GM12878 (cell line): ENCODE results near the gene ITPR2. TPM values are rescaled to one million over a fixed set of nuclear protein-coding genes. Genes with fewer than 3 reads are reported as not detected.

ENCODE experiments used
- ATAC-seq: fragments of 200-7000 bp; cut with Tn5 transposase; 3 replicates; pipeline ENCODE4 v1.9.1; 2020; ENCODE audit warnings: mild to moderate bottlenecking, moderate library complexity
- BruUV-seq: library from RNA; stranded (reverse); fragments of 400-500 nt; replicated peaks from 2 replicates; lab custom pipeline; 2021; lab: Mats Ljungman, UMichigan
- CTCF ChIA-PET: fragments of 300-600 bp; sonication (Branson Sonifier 250); formaldehyde crosslinking; extraction: SDS; loops from one replicate; lab custom pipeline; 2021; ENCODE audit warnings: inconsistent platforms; lab: Yijun Ruan, JAX
- POLR2A ChIA-PET: fragments of 350-600 bp; formaldehyde crosslinking; extraction: SDS; loops from one replicate; lab custom pipeline; 2021; ENCODE audit warnings: inconsistent platforms; lab: Charles Lee
- RAD21 ChIA-PET: fragments of 300-600 bp; sonication (Branson Sonifier 250); formaldehyde crosslinking; loops from one replicate; lab custom pipeline; 2023; ENCODE audit warnings: antibody characterized with exemption; ENCODE audit not compliant: unreplicated experiment; lab: Charles Lee
- SMC1A ChIA-PET: fragments of 300-600 bp; sonication (Branson Sonifier 250); formaldehyde crosslinking; loops from one replicate; lab custom pipeline; 2023; ENCODE audit not compliant: unreplicated experiment, uncharacterized antibody; lab: Charles Lee
- DNase-seq: peaks from one replicate; pipeline ENCODE4 v3.0.0-alpha.2; 2011; ENCODE audit warnings: low read depth, low spot score
- FAIRE-seq: peaks from 3 replicates; lab custom pipeline; 2011; peaks lifted over from hg19 to GRCh38; lab: Jason Lieb, UNC
- H2AFZ ChIP-seq: 2 replicates; pipeline ENCODE4 v1.6.0; 2011; ENCODE audit warnings: low read depth, low read length, control low read depth; ENCODE audit not compliant: control insufficient read depth
- H3K27ac ChIP-seq: 2 replicates; pipeline ENCODE4 v1.5.1; 2011; ENCODE audit warnings: control low read depth; ENCODE audit not compliant: control insufficient read depth, insufficient read depth
- H3K27me3 ChIP-seq, 2 experiments: replicated peaks in 1 of 2; 2 replicates each; pipeline versions ENCODE4 v1.6.0 to v1.6.1; 2011; ENCODE audit warnings: low read length in 1 of 2; ENCODE audit not compliant: control insufficient read depth in 2 of 2, insufficient read depth in 2 of 2
- H3K36me3 ChIP-seq, 2 experiments: 2 replicates each; pipeline ENCODE4 v1.5.1; 2011; ENCODE audit warnings: low read length in 1 of 2; ENCODE audit not compliant: control insufficient read depth in 2 of 2, insufficient read depth in 2 of 2
- H3K4me1 ChIP-seq: 2 replicates; pipeline ENCODE4 v1.6.1; 2011; ENCODE audit warnings: mild to moderate bottlenecking, low read length, moderate library complexity, mixed read lengths; ENCODE audit not compliant: control insufficient read depth, insufficient read depth
- H3K4me2 ChIP-seq: 2 replicates; pipeline ENCODE4 v1.6.0; 2011; ENCODE audit warnings: control low read depth; ENCODE audit not compliant: control insufficient read depth, insufficient read depth
- H3K4me3 ChIP-seq: fragments of 200-600 bp; sonication (generic); 2 replicates; pipeline ENCODE4 v1.5.1; 2016
- H3K79me2 ChIP-seq: 2 replicates; pipeline ENCODE4 v1.6.0; 2011; ENCODE audit warnings: low read length; ENCODE audit not compliant: control insufficient read depth, insufficient read depth
- H3K9ac ChIP-seq: 2 replicates; pipeline ENCODE4 v1.8.0; 2011; ENCODE audit warnings: low read length, control low read depth, mixed read lengths; ENCODE audit not compliant: control insufficient read depth, insufficient read depth
- H3K9me3 ChIP-seq: replicated peaks from 3 replicates; pipeline ENCODE4 v1.5.1; 2011; ENCODE audit warnings: mild to moderate bottlenecking, low read length; ENCODE audit not compliant: control insufficient read depth, insufficient read depth
- H4K20me1 ChIP-seq: 2 replicates; pipeline ENCODE4 v1.6.0; 2011; ENCODE audit not compliant: control insufficient read depth, insufficient read depth
- ATF2 ChIP-seq: IDR thresholded peaks from 2 replicates; pipeline ENCODE4 v1.6.1; 2012; ENCODE audit warnings: low read length, inconsistent platforms
- BCL11A ChIP-seq: IDR thresholded peaks from 2 replicates; pipeline ENCODE4 v1.6.1; 2011; ENCODE audit warnings: low read depth, low read length
- CBX5 ChIP-seq: sonication (generic); IDR thresholded peaks from 2 replicates; pipeline ENCODE4 v1.6.1; 2016; ENCODE audit warnings: low read depth, moderate library complexity, mild to moderate bottlenecking, inconsistent platforms
- CREM ChIP-seq: IDR thresholded peaks from 2 replicates; pipeline ENCODE4 v1.6.1; 2014; ENCODE audit warnings: antibody characterized with exemption, low read depth
- E2F8 ChIP-seq: fragments of 450-650 bp; IDR thresholded peaks from 2 replicates; pipeline ENCODE4 v1.6.1; 2018; ENCODE audit warnings: mild to moderate bottlenecking, low read depth, moderate library complexity; ENCODE audit not compliant: partially characterized antibody
- ESRRA ChIP-seq: IDR thresholded peaks from 2 replicates; pipeline ENCODE4 v1.6.1; 2012; ENCODE audit warnings: mild to moderate bottlenecking, low read length, improper control_type of control experiment
- ETV6 ChIP-seq, 2 experiments: fragments of 450-650 bp in 1 of 2; IDR thresholded peaks in 1 of 2; conservative IDR thresholded peaks in 1 of 2; 2 replicates each; pipeline ENCODE4 v1.6.1; 2014; ENCODE audit warnings: antibody characterized with exemption in 1 of 2, borderline replicate concordance in 1 of 2, low read depth in 1 of 2, mild to moderate bottlenecking in 1 of 2, moderate library complexity in 1 of 2
- EZH2 ChIP-seq: IDR thresholded peaks from 2 replicates; pipeline ENCODE4 v1.6.1; 2012; ENCODE audit warnings: low read depth, mild to moderate bottlenecking, control low read depth, inconsistent platforms, low read length, borderline replicate concordance; ENCODE audit not compliant: control insufficient read depth
- IKZF1 ChIP-seq: fragments of 450-650 bp; conservative IDR thresholded peaks from 2 replicates; pipeline ENCODE4 v1.6.1; 2017; ENCODE audit warnings: antibody characterized with exemption, mild to moderate bottlenecking
- JUNB ChIP-seq: IDR thresholded peaks from 2 replicates; pipeline ENCODE4 v1.6.1; 2016; ENCODE audit warnings: antibody characterized with exemption, mild to moderate bottlenecking
- KLF5 ChIP-seq: fragments of 450-650 bp; IDR thresholded peaks from 2 replicates; pipeline ENCODE4 v1.6.1; 2014; ENCODE audit warnings: mild to moderate bottlenecking; ENCODE audit not compliant: partially characterized antibody
- MEF2A ChIP-seq: IDR thresholded peaks from 2 replicates; pipeline ENCODE4 v1.6.1; 2011; ENCODE audit warnings: low read depth, mild to moderate bottlenecking, low read length, moderate library complexity; ENCODE audit not compliant: insufficient read depth
- RELB ChIP-seq: fragments of 450-650 bp; IDR thresholded peaks from 2 replicates; pipeline ENCODE4 v1.6.1; 2017; ENCODE audit warnings: low read depth, mild to moderate bottlenecking, moderate library complexity
- SMARCA5 ChIP-seq: fragments of 450-650 bp; IDR thresholded peaks from 2 replicates; pipeline ENCODE4 v1.6.1; 2017; ENCODE audit warnings: mild to moderate bottlenecking
- SREBF2 ChIP-seq: IDR thresholded peaks from 2 replicates; pipeline ENCODE4 v1.6.1; 2012; ENCODE audit warnings: mild to moderate bottlenecking, low read length
- TCF3 ChIP-seq: IDR thresholded peaks from 2 replicates; pipeline ENCODE4 v1.6.1; 2012; ENCODE audit warnings: low read depth, mild to moderate bottlenecking, low read length, borderline replicate concordance; ENCODE audit not compliant: insufficient read depth
- TCF7 ChIP-seq: IDR thresholded peaks from 2 replicates; pipeline ENCODE4 v1.6.1; 2014; ENCODE audit warnings: antibody characterized with exemption, borderline replicate concordance
- ZBED1 ChIP-seq: IDR thresholded peaks from 2 replicates; pipeline ENCODE4 v1.6.1; 2016; ENCODE audit warnings: borderline replicate concordance
- ZNF24 ChIP-seq: fragments of 450-650 bp; IDR thresholded peaks from 2 replicates; pipeline ENCODE4 v1.6.1; 2017; ENCODE audit warnings: antibody characterized with exemption, mild to moderate bottlenecking
- WGBS: methylation state at CpG from one replicate; pipeline ENCODE4 v1.1.6; 2016; ENCODE audit warnings: low lambda C conversion rate; ENCODE audit not compliant: insufficient replicate concordance, insufficient coverage; ENCODE audit errors: missing lambda C conversion rate; 5-methylcytosine and 5-hydroxymethylcytosine counted together
- in situ Hi-C: fragments of 300-500 bp; cut with MboI; formaldehyde crosslinking; loops from 9 replicates; pipeline ENCODE4 v1.14.3; 2018; ENCODE audit warnings: mixed read lengths
- intact Hi-C: fragments of 100-400 bp; cut with micrococcal nuclease; formaldehyde crosslinking; loops from one replicate; pipeline ENCODE4 v1.14.2; 2022; ENCODE audit not compliant: unreplicated experiment
- polyA plus RNA-seq, 11 experiments: library from polyadenylated mRNA; depleted of rRNA in 4 of 11; unstranded in 6 of 11; stranded (reverse) in 5 of 11; fragments of >200 nt; fragmentation: Nextera tagmentation in 4 of 11; fragmentation: Illumina TruSeq in 1 of 11; extraction: Ambion mirVana in 4 of 11; extraction: Trizol in 1 of 11; gene quantifications; 1 replicate in 1 of 11; 2 replicates in 10 of 11; pipeline versions ENCODE4 v1.2.1 to v1.2.3, GENCODE V29; 2011 to 2016; ENCODE audit warnings: inconsistent platforms in 2 of 11, missing spikeins in 2 of 11, low read depth in 1 of 11
- total RNA-seq, 4 experiments: library from RNA; depleted of rRNA in 3 of 4; stranded (reverse); fragments of >200 nt in 3 of 4; fragmentation: Illumina TruSeq in 1 of 4; extraction: Trizol in 1 of 4; gene quantifications; 2 replicates each; pipeline versions ENCODE4 v1.2.1 to v1.2.3, GENCODE V29; 2013 to 2021

ITPR2 gene
- total and polyA plus RNA-seq, 10 of the 15 experiments (the other 5 are each of a cell fraction or from before 2014, with no cell fraction given), result 7.5 to 76.2 (median 47.1) TPM

GRCh38 chr12:26517320-26517719, 315.7 kb downstream of the ITPR2 start (continued):
- peak in 1 of 2 experiments; percentile 44; a peak in 1 of 4 replicates for TF ChIP-seq ETV6 (conservative IDR thresholded peaks at IDR 0.05 in 1 of 2, IDR thresholded peaks at IDR 0.05 in 1 of 2; ENCODE audit: borderline replicate concordance in 1 of 2, low read depth in 1 of 2)
- TF ChIP-seq ZBED1, result peak; percentile 43; the same call in 1 of the 2 replicates
- 0 out of 2 replicates have a peak, but pooled peaks have one; percentile 15 for TF ChIP-seq BCL11A
- TF ChIP-seq TCF3, result 0 out of 2 replicates have a peak, but pooled peaks have one; percentile 69
- TF ChIP-seq CREM, result peak; percentile 58; the same call in 1 of the 2 replicates
- TF ChIP-seq ATF2, result peak; percentile 30; the same call in 1 of the 2 replicates

- no peak overlapping the region for H2AFZ ChIP-seq
- no peaks in the 10 kb centered on the region for H4K20me1 ChIP-seq
- no peaks in the 10 kb centered on the region for H3K4me1 ChIP-seq
- H3K4me2 ChIP-seq, result no peak overlapping the region
- H3K36me3 ChIP-seq, result no peaks in the 10 kb centered on the region
- no peaks in the 10 kb centered on the region for H3K79me2 ChIP-seq
- BruUV-seq, result no TSS peak
- in situ Hi-C loops, result no loop called here
- ChIA-PET CTCF (interaction anchor here (0.9 to 2.4 kb wide), 6 partner anchors 9 to 417 kb away, joined by 3 to 8 read pairs (median 4); no protein-coding TSS in a partner anchor), SMC1A (interaction anchor here (1.3 to 1.7 kb wide), 5 partner anchors 9 to 395 kb away, joined by 3 to 6 read pairs (median 4); no protein-coding TSS in a partner anchor), RAD21 (interaction anchor here (0.8 kb wide), 1 partner anchor 99 kb away, joined by 3 read pairs; no protein-coding TSS in a partner anchor), POLR2A (interaction anchor here (2.0 kb wide), 1 partner anchor 41 kb away, joined by 5 read pairs; no protein-coding TSS in a partner anchor)
- intact Hi-C loops, result no loop called here
- DNase-seq (no peak), FAIRE-seq (peak; percentile 49), ATAC-seq (peak; percentile 77)
- WGBS, result 88% methylated on average over 3 of the region's 3 CpGs
- no peak overlapping the region for H3K27ac ChIP-seq
- no peak overlapping the region for H3K4me3 ChIP-seq
- no peaks in the 10 kb centered on the region for H3K27me3 ChIP-seq
- no peaks in the 10 kb centered on the region for H3K9me3 ChIP-seq
- H3K9ac ChIP-seq, result no peak overlapping the region
- TF ChIP-seq CBX5 (no peak), E2F8 (no peak), ESRRA (no peak), RELB (no peak), TCF7 (no peak), ZNF24 (no peak), JUNB (peak; percentile 70), SMARCA5 (no peak), IKZF1 (no peak), SREBF2 (no peak), EZH2 (no peak), MEF2A (no peak), KLF5 (no peak)
Observed at GRCh38 chr12:26514364-26514763, 318.6 kb downstream of the ITPR2 start.
